ENCODE data around the gene CPNE2.
"Not testable (repeated sequence)": the region's sequence is repeated elsewhere in the genome, so short reads cannot be mapped to it uniquely, and the experiment has no call there.

The CPNE2 gene

GRCh38 chr16:57178196-57178595, 85.8 kb downstream of the CPNE2 start:
- H3K36me3 ChIP-seq (replicated peaks): peaks cover 6% of the 10 kb centered on the region; the same call in 1 of the 2 replicates
- H3K27me3 ChIP-seq (ENCODE audit: low read depth): no peaks in the 10 kb centered on the region
- DNase-seq (ENCODE audit: low spot score in 2 of 2): peak; percentile 22 to 28
- H3K4me1 ChIP-seq: peaks cover 36% of the 10 kb centered on the region
- no peaks in the 10 kb centered on the region for H3K9me3 ChIP-seq
- no peak overlapping the region for H3K4me3 ChIP-seq
- in situ Hi-C loops (cut with MboI; ENCODE audit: low sequenced_read_pairs): no loop called here

DNA sequence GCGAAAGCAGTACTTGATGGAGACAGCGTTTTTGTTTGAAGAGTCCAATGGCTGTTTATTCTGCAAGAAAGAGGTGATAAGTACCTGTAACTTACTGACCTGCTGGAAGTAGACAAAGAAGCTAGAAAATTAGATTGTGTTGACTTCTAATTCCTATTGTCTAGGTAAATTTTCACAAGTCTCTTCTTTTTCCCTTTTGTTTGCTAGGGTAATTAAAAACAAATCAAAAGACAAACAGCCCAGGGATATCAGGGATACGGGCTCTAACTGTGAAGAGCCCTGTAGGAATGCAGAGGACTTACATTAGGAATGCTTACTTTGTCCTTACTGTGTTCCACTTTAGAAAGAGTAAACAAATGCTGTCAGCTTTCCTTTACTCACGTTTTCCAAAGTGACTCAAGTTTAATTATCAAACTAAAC, 86.4 kb downstream of the CPNE2 start:
- no peak for DNase-seq (ENCODE audit: low spot score in 2 of 2)
- no peaks in the 10 kb centered on the region for H3K27me3 ChIP-seq (ENCODE audit: low read depth)
- H3K9me3 ChIP-seq: no peaks in the 10 kb centered on the region
- in situ Hi-C loops (cut with MboI; ENCODE audit: low sequenced_read_pairs): no loop called here
- H3K4me3 ChIP-seq: no peak overlapping the region
- peaks cover 36% of the 10 kb centered on the region for H3K4me1 ChIP-seq
- no peaks in the 10 kb centered on the region; the same call in 1 of the 2 replicates for H3K36me3 ChIP-seq (replicated peaks)

DNA sequence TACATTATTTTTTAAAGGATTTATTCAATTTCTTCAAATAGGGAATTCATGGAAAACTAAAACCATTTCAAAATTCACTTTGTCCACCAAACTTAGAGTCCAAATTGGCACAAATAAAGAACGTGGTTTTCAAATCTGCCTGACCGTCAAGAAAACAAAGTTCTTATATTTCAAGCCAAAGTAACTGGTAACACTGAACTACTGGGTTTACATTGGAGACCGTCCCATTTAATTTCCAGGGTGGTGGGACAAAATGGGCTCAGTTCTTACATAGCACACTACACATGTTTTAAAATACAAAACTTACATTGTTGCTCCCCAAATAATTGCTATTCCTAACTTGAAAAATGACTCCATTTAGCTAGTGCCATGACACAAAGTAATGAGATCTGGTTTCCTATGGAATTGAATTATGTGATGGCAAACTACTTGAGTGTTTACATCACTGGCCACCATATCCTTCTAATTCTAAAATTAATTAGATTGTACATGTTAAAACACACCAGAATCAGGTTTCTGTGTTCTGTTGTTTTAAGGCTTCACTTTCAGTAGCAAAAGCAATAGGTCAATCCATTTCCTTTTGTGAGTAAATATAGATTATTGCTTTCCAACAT, 86.9 kb downstream of the CPNE2 start:
- in situ Hi-C loops (cut with MboI; ENCODE audit: low sequenced_read_pairs): no loop called here
- Histone ChIP-seq H3K4me1 (peaks cover 36% of the 10 kb centered on the region), H3K9me3 (no peaks in the 10 kb centered on the region), H3K4me3 (no peak overlapping the region), H3K27me3 (ENCODE audit: low read depth) (no peaks in the 10 kb centered on the region), H3K36me3 (replicated peaks) (no peaks in the 10 kb centered on the region)
- DNase-seq (ENCODE audit: low spot score in 2 of 2): no peak

- peaks cover 28% of the 10 kb centered on the region for H3K4me1 ChIP-seq
- no peaks in the 10 kb centered on the region for H3K27me3 ChIP-seq (ENCODE audit: low read depth)
- in situ Hi-C loops (cut with MboI; ENCODE audit: low sequenced_read_pairs): no loop called here
- H3K36me3 ChIP-seq (replicated peaks): 0 out of 2 replicates have a peak, but pooled peaks cover 5% of the 10 kb centered on the region
- H3K4me3 ChIP-seq: no peak overlapping the region; the same call in 1 of the 2 replicates
- H3K9me3 ChIP-seq: no peaks in the 10 kb centered on the region
- no peak for DNase-seq (ENCODE audit: low spot score in 2 of 2)
Measured at GRCh38 chr16:57184113-57184512, 91.7 kb downstream of the CPNE2 start.

DNA sequence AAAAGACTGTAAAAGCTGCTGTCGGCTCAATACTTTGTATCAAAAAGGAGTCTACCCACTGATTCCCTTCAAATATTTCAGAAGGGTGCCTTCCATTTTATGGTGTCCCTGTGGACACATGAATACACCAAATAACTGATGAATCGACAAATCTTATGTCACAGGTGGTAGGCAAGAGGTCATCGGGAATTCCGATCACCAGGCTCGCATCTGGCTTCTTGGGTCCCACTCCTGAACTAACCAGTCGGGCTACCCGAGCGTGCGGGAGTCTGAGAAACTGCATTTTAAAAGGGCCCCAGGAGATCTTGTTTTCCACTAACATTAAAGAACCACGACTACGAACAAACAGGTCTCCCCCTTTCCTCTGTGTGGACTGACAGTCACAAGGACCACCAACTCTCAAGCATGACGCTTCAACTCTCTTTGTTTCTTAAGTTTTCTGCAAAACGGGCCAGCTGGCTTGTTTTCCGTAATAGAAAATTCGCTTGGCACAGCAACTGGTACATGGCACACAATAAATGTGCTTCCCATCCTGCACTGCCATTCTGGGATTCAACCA, 92.6 kb downstream of the CPNE2 start:
- in situ Hi-C loops (cut with MboI; ENCODE audit: low sequenced_read_pairs): no loop called here
- Histone ChIP-seq H3K4me3 (peak overlapping the region; percentile 91), H3K36me3 (replicated peaks) (0 out of 2 replicates have a peak, but pooled peaks cover 5% of the 10 kb centered on the region), H3K27me3 (ENCODE audit: low read depth) (no peaks in the 10 kb centered on the region), H3K4me1 (peaks cover 22% of the 10 kb centered on the region), H3K9me3 (no peaks in the 10 kb centered on the region)
- no peak for DNase-seq (ENCODE audit: low spot score in 2 of 2)

DNA sequence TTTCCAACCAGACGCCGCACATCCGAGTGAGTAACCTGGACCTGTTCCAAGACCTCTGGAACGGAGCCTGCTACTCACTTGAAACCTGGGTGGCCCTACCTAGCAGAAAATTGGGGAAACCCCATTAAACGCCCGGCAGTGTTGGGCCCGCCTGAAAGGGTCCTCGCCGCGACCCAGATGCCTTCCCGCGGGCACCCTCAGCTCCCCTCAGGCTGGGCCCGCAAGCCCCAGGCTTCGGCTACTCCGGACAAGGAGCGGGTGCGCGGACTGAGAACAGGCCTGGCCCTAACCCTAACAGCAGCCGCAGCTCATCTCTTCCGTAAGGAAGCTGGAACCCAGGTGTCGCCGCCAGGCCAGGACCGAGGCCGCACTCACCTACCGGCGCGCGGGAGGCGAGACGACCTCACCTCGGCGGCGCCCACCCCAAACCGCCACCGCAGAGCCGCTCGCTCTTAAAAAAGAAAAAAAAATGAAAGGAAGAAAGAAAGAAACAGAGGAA, 93.1 kb downstream of the CPNE2 start:
- no peaks in the 10 kb centered on the region for H3K27me3 ChIP-seq (ENCODE audit: low read depth)
- in situ Hi-C loops (cut with MboI; ENCODE audit: low sequenced_read_pairs): no loop called here

DNA sequence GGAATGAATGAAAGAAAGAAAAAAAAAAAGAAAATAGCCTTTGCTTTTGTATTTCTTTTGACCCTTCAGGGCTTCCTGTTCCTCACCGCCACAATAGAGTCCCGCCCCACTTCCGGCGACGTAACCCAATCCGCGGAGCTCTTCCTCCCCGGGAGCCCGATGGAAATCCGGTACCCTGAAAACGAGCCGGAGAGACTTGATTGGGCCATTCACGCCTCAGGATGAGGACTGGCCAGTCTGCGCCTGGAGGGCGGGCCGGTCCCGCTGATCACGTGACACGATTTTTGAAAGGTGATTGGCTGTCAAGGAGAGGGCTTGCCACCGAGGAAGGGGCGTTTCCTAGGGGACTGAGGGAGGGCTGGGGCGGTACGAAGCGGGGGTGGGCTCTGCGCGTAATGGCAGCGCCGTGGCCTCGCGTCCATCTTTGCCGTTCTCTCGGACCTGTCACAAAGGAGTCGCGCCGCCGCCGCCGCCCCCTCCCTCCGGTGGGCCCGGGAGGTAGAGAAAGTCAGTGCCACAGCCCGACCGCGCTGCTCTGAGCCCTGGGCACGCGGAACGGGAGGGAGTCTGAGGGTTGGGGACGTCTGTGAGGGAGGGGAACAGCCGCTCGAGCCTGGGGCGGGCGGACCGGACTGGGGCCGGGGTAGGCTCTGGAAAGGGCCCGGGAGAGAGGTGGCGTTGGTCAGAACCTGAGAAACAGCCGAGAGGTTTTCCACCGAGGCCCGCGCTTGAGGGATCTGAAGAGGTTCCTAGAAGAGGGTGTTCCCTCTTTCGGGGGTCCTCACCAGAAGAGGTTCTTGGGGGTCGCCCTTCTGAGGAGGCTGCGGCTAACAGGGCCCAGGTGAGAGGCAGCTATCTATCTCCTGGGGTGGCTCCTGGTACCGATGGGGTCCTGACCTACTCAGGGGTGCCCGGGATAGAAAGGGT, 93.8 kb downstream of the CPNE2 start, which contains the start of the genes PSME3IP1 and RSPRY1:
Gene PSME3IP1 (minus strand): TSS at position 95 of the 927 bp plus-strand sequence. CDS start 12,185 bp downstream, outside the sequence.
Gene RSPRY1 (plus strand): TSS at position 385 of the 927 bp plus-strand sequence. CDS start 18,330 bp downstream, outside the sequence.
- peak within 1 kb of the TSS; percentile 91 for H3K4me3 ChIP-seq
- H3K27me3 ChIP-seq (ENCODE audit: low read depth): no peaks in the 10 kb centered on the region
- no peaks in the 10 kb centered on the region for H3K9me3 ChIP-seq
- 0 out of 2 replicates have a peak, but pooled peaks cover 5% of the 10 kb centered on the region for H3K36me3 ChIP-seq (replicated peaks)
- peak; percentile 96 to 99 for DNase-seq (ENCODE audit: low spot score in 2 of 2)
- in situ Hi-C loops (cut with MboI; ENCODE audit: low sequenced_read_pairs): no loop called here
- H3K4me1 ChIP-seq: peaks cover 14% of the 10 kb centered on the region

More for the DNA sequence above, 93.1 kb downstream of the CPNE2 start:
- H3K9me3 ChIP-seq: no peaks in the 10 kb centered on the region
- 0 out of 2 replicates have a peak, but pooled peaks cover 5% of the 10 kb centered on the region for H3K36me3 ChIP-seq (replicated peaks)
- H3K4me3 ChIP-seq: peak overlapping the region; percentile 91
- no peak for DNase-seq (ENCODE audit: low spot score in 2 of 2)
- H3K4me1 ChIP-seq: peaks cover 21% of the 10 kb centered on the region

GRCh38 chr16:57186872-57187854, 94.8 kb downstream of the CPNE2 start:
- Histone ChIP-seq H3K36me3 (replicated peaks) (0 out of 2 replicates have a peak, but pooled peaks cover 5% of the 10 kb centered on the region), H3K27me3 (ENCODE audit: low read depth) (no peaks in the 10 kb centered on the region), H3K4me1 (peaks cover 5% of the 10 kb centered on the region; the same call in 1 of the 2 replicates), H3K4me3 (peak overlapping the region; percentile 91), H3K9me3 (no peaks in the 10 kb centered on the region)
- in situ Hi-C loops (cut with MboI; ENCODE audit: low sequenced_read_pairs): no loop called here
- DNase-seq (ENCODE audit: low spot score in 2 of 2): peak in 1 of 2 experiments; percentile 36

DNA sequence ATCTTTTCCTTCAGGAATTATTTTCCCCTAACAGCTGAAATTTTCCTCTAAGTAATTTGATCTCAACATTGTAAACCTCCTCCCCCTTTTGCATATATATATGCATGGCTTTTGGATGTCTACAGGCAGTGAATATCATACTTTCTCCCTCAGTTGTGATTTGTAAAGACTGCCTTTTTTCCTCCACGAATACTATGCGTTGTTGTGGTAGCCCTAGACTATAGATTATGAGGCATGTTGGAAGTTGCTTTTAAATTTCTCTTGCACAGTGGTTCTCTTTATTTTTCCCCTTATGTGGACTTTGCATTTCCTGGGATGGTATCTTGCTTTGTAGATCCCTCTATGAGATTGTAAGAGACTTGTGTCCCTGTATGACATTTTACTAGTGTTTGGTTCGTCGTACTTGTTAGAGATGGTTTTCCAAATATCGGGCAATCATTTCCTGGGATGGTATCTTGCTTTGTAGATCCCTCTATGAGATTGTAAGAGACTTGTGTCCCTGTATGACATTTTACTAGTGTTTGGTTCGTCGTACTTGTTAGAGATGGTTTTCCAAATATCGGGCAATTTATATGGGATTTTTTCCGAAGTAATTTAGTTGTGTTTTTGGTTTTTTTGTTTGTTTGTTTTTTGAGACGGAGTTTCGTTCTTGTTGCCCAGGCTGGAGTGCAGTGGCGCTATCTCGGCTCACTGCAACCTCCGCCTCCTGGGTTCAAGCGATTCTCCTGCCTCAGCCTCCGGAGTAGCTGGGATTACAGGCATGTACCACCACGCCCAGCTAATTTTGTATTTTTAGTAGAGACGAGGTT, 95.7 kb downstream of the CPNE2 start:
- H3K9me3 ChIP-seq; H3K4me1 ChIP-seq; H3K36me3 ChIP-seq (replicated peaks); H3K27me3 ChIP-seq (ENCODE audit: low read depth); in situ Hi-C loops (cut with MboI; ENCODE audit: low sequenced_read_pairs): not testable (repeated sequence)
- peak overlapping the region; percentile 91 for H3K4me3 ChIP-seq
- DNase-seq (ENCODE audit: low spot score in 2 of 2): peak in 1 of 2 experiments; percentile 31

DNA sequence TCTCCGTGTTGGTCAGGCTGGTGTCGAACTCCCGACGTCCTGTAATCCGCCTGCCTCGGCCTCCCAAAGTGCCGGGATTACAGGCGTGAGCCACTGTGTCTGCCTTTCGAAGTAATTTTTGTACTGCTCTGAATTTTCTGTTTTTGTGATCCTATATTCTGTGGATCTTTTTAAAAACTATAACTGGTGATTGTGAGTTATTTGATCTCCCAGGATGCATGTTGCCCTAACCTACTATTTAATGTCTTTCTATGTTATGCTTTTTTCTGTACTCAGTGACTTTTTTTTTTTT, 96.3 kb downstream of the CPNE2 start:
- H3K36me3 ChIP-seq (replicated peaks): 0 out of 2 replicates have a peak, but pooled peaks cover 5% of the 10 kb centered on the region
- H3K9me3 ChIP-seq: no peaks in the 10 kb centered on the region
- no peak for DNase-seq (ENCODE audit: low spot score in 2 of 2)
- no peaks in the 10 kb centered on the region for H3K27me3 ChIP-seq (ENCODE audit: low read depth)
- peaks cover 5% of the 10 kb centered on the region; the same call in 1 of the 2 replicates for H3K4me1 ChIP-seq
- in situ Hi-C loops (cut with MboI; ENCODE audit: low sequenced_read_pairs): no loop called here
- peak overlapping the region; percentile 91 for H3K4me3 ChIP-seq

GRCh38 chr16:57189527-57189926, 97.1 kb downstream of the CPNE2 start:
- H3K4me1 ChIP-seq; in situ Hi-C loops (cut with MboI; ENCODE audit: low sequenced_read_pairs); DNase-seq (ENCODE audit: low spot score in 2 of 2): not testable (repeated sequence)

GRCh38 chr16:57190136-57190535, 97.8 kb downstream of the CPNE2 start:
- H3K27me3 ChIP-seq (ENCODE audit: low read depth): no peaks in the 10 kb centered on the region
- H3K4me3 ChIP-seq: no peak overlapping the region
- H3K4me1 ChIP-seq: no peaks in the 10 kb centered on the region
- in situ Hi-C loops (cut with MboI; ENCODE audit: low sequenced_read_pairs): no loop called here
- no peaks in the 10 kb centered on the region for H3K9me3 ChIP-seq
- H3K36me3 ChIP-seq (replicated peaks): 0 out of 2 replicates have a peak, but pooled peaks cover 5% of the 10 kb centered on the region
- DNase-seq (ENCODE audit: low spot score in 2 of 2): no peak

More at GRCh38 chr16:57189527-57189926, 97.1 kb downstream of the CPNE2 start:
- not testable (repeated sequence) for H3K9me3 ChIP-seq; H3K4me3 ChIP-seq; H3K27me3 ChIP-seq (ENCODE audit: low read depth); H3K36me3 ChIP-seq (replicated peaks)

All from HAP-1 (cell line).